CD14-positive monocyte (primary cell): ENCODE results near the gene KCNT2. TPM values are rescaled to one million over a fixed set of nuclear protein-coding genes. Genes with fewer than 3 reads are reported as not detected.

ENCODE experiments used
- DNase-seq, 3 donors: peaks; one replicate each; pipeline ENCODE4 v3.0.0-alpha.2; 2011 to 2022
- H2AFZ ChIP-seq: 2 replicates; pipeline ENCODE4 v1.6.0; 2012; ENCODE audit warnings: mild to moderate bottlenecking, low read depth, low read length, inconsistent platforms; ENCODE audit not compliant: insufficient read depth, poor library complexity, severe bottlenecking
- H3K27ac ChIP-seq, 2 donors: 1 replicate in 1 of 2; 2 replicates in 1 of 2; pipeline ENCODE4 v1.5.1; 2012 to 2013; ENCODE audit warnings: low read length in 2 of 2, control low read depth in 1 of 2, inconsistent platforms in 1 of 2, low read depth in 1 of 2, mild to moderate bottlenecking in 1 of 2
- H3K27me3 ChIP-seq, 2 donors: one replicate each; pipeline versions ENCODE4 v1.6.0 to v1.6.1; 2011 to 2013; ENCODE audit warnings: low read length in 2 of 2; ENCODE audit not compliant: control insufficient read depth in 2 of 2, insufficient read depth in 2 of 2
- H3K36me3 ChIP-seq, 2 donors: replicated peaks in 1 of 2; 1 replicate in 1 of 2; 2 replicates in 1 of 2; pipeline versions ENCODE4 v1.5.1 to v1.6.1; 2012 to 2013; ENCODE audit warnings: low read length in 2 of 2, control low read depth in 1 of 2, inconsistent platforms in 1 of 2, mild to moderate bottlenecking in 1 of 2; ENCODE audit not compliant: insufficient read depth in 2 of 2, control insufficient read depth in 1 of 2
- H3K4me1 ChIP-seq, 2 donors: 1 replicate in 1 of 2; 2 replicates in 1 of 2; pipeline versions ENCODE4 v1.5.1 to v1.6.1; 2012 to 2013; ENCODE audit warnings: low read length in 2 of 2, control low read depth in 1 of 2, inconsistent platforms in 1 of 2, mild to moderate bottlenecking in 1 of 2, moderate library complexity in 1 of 2; ENCODE audit not compliant: insufficient read depth in 2 of 2, control insufficient read depth in 1 of 2
- H3K4me2 ChIP-seq: replicated peaks from 2 replicates; pipeline ENCODE3; 2012; ENCODE audit warnings: low read length, moderate library complexity, mild to moderate bottlenecking; ENCODE audit not compliant: poor library complexity, severe bottlenecking; ENCODE audit errors: extremely low read depth
- H3K4me3 ChIP-seq, 3 experiments: fragments of 200-600 bp in 1 of 3; sonication (generic) in 1 of 3; replicated peaks in 1 of 3; 1 replicate in 2 of 3; 2 replicates in 1 of 3; pipeline ENCODE4 v1.5.1; 2011 to 2013; ENCODE audit warnings: low read length in 3 of 3, mild to moderate bottlenecking in 3 of 3, control low read depth in 2 of 3, low read depth in 2 of 3, inconsistent platforms in 1 of 3, moderate library complexity in 1 of 3
- H3K79me2 ChIP-seq: 2 replicates; pipeline ENCODE4 v1.6.0; 2012; ENCODE audit warnings: mild to moderate bottlenecking, control low read depth, inconsistent platforms, low read length, moderate library complexity; ENCODE audit not compliant: insufficient read depth
- H3K9ac ChIP-seq: 2 replicates; pipeline ENCODE4 v1.6.0; 2017; ENCODE audit warnings: low read length, mild to moderate bottlenecking; ENCODE audit not compliant: insufficient read depth, poor library complexity, severe bottlenecking
- H3K9me3 ChIP-seq, 2 donors: replicated peaks in 1 of 2; 1 replicate in 1 of 2; 2 replicates in 1 of 2; pipeline versions ENCODE4 v1.5.1 to v1.6.1; 2012 to 2013; ENCODE audit warnings: low read length in 2 of 2, control low read depth in 1 of 2; ENCODE audit not compliant: control insufficient read depth in 1 of 2, insufficient read depth in 1 of 2
- H4K20me1 ChIP-seq: 2 replicates; pipeline ENCODE4 v1.6.0; 2012; ENCODE audit warnings: mild to moderate bottlenecking, low read length, control low read depth, moderate library complexity; ENCODE audit not compliant: insufficient read depth
- H3K27ac Mint-ChIP-seq, 7 donors: one replicate each; pipeline ENCODE4 v1.8.0; 2020; ENCODE audit warnings: mild to moderate bottlenecking in 7 of 7, mixed read lengths in 7 of 7, moderate library complexity in 6 of 7, inconsistent platforms in 2 of 7
- H3K27me3 Mint-ChIP-seq, 3 donors: one replicate each; pipeline ENCODE4 v1.8.0; 2021 to 2022; ENCODE audit warnings: low read depth in 3 of 3, mild to moderate bottlenecking in 3 of 3, mixed read lengths in 3 of 3, moderate library complexity in 3 of 3, inconsistent platforms in 1 of 3
- H3K36me3 Mint-ChIP-seq, 2 donors: one replicate each; pipeline ENCODE4 v1.8.0; 2020; ENCODE audit warnings: mixed read lengths in 2 of 2, inconsistent platforms in 1 of 2, mild to moderate bottlenecking in 1 of 2
- H3K4me1 Mint-ChIP-seq: one replicate; pipeline ENCODE4 v1.8.0; 2020; ENCODE audit warnings: mild to moderate bottlenecking, mixed read lengths
- H3K4me3 Mint-ChIP-seq, 2 donors: one replicate each; pipeline ENCODE4 v1.8.0; 2020; ENCODE audit warnings: mild to moderate bottlenecking in 2 of 2, mixed read lengths in 2 of 2, moderate library complexity in 1 of 2
- H3K9me3 Mint-ChIP-seq, 7 donors: one replicate each; pipeline ENCODE4 v1.8.0; 2020 to 2022; ENCODE audit warnings: mixed read lengths in 7 of 7, mild to moderate bottlenecking in 6 of 7, moderate library complexity in 6 of 7, inconsistent platforms in 2 of 7
- WGBS: methylation state at CpG from one replicate; pipeline ENCODE4 v1.1.5; 2013; ENCODE audit warnings: missing lambda C conversion rate; ENCODE audit not compliant: insufficient coverage; 5-methylcytosine and 5-hydroxymethylcytosine counted together
- intact Hi-C, 2 donors: fragments of 100-400 bp; cut with micrococcal nuclease; formaldehyde crosslinking; loops; one replicate each; pipeline versions ENCODE4 v1.15.0 to v1.15.1; 2023
- polyA plus RNA-seq, 3 donors: library from polyadenylated mRNA; depleted of rRNA in 1 of 3; unstranded in 2 of 3; stranded (reverse) in 1 of 3; fragments of 300-500 nt in 2 of 3; fragments of >200 nt in 1 of 3; fragmentation: Illumina TruSeq in 2 of 3; gene quantifications; 1 replicate in 2 of 3; 2 replicates in 1 of 3; pipeline ENCODE4 v1.2.3, GENCODE V29; 2012 to 2021
- TF ChIP-seq, protein P1 (sequence below): fragments of 200-600 bp; IDR thresholded peaks from one replicate; pipeline ENCODE4 v1.8.0; 2022; ENCODE audit warnings: antibody characterized with exemption, mild to moderate bottlenecking

The KCNT2 gene
- polyA plus RNA-seq, 3 donors: not detected

DNA sequence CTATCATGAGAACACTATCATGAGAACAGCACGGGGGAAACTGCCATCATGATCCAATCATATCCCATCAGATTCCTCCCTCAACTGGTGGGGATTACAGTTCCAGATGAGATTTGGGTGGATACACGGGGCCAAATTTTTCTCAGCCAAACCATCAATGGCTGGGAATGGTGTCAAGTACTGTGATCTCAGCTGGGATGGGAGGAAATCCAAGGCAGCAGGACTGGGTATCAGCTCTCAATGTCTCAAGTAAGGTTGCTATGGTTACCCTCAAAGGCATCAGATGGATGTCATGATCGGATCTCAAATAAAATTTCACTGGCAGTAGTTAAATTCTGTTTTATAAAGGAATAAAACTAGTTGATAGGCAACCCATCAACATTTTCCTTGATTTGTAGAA is 399.0 kb downstream of the KCNT2 start:
- Mint-ChIP-seq H3K27ac (no peak overlapping the region), H3K4me3 (no peak overlapping the region), H3K36me3 (no peaks in the 10 kb centered on the region), H3K9me3 (peaks cover 0 to 9% (median 6%) of the 10 kb centered on the region in 7 donors), H3K27me3 (no peaks in the 10 kb centered on the region), H3K4me1 (no peaks in the 10 kb centered on the region)
- H3K4me3 ChIP-seq: no peak overlapping the region
- no peak overlapping the region for H3K9ac ChIP-seq
- H3K27me3 ChIP-seq: no peaks in the 10 kb centered on the region
- H3K9me3 ChIP-seq: no peaks in the 10 kb centered on the region
- no peaks in the 10 kb centered on the region for H3K79me2 ChIP-seq
- H2AFZ ChIP-seq: no peak overlapping the region
- no peak for DNase-seq
- TF ChIP-seq, protein P1, sequence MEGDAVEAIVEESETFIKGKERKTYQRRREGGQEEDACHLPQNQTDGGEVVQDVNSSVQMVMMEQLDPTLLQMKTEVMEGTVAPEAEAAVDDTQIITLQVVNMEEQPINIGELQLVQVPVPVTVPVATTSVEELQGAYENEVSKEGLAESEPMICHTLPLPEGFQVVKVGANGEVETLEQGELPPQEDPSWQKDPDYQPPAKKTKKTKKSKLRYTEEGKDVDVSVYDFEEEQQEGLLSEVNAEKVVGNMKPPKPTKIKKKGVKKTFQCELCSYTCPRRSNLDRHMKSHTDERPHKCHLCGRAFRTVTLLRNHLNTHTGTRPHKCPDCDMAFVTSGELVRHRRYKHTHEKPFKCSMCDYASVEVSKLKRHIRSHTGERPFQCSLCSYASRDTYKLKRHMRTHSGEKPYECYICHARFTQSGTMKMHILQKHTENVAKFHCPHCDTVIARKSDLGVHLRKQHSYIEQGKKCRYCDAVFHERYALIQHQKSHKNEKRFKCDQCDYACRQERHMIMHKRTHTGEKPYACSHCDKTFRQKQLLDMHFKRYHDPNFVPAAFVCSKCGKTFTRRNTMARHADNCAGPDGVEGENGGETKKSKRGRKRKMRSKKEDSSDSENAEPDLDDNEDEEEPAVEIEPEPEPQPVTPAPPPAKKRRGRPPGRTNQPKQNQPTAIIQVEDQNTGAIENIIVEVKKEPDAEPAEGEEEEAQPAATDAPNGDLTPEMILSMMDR: no peak
- H4K20me1 ChIP-seq: no peaks in the 10 kb centered on the region
- no peak overlapping the region for H3K4me2 ChIP-seq
- intact Hi-C loops: no loop called here
- H3K4me1 ChIP-seq: no peaks in the 10 kb centered on the region
- WGBS: no CpG with 5 or more reads among the region's 3 CpGs
- no peaks in the 10 kb centered on the region for H3K36me3 ChIP-seq
- no peak overlapping the region for H3K27ac ChIP-seq

DNA sequence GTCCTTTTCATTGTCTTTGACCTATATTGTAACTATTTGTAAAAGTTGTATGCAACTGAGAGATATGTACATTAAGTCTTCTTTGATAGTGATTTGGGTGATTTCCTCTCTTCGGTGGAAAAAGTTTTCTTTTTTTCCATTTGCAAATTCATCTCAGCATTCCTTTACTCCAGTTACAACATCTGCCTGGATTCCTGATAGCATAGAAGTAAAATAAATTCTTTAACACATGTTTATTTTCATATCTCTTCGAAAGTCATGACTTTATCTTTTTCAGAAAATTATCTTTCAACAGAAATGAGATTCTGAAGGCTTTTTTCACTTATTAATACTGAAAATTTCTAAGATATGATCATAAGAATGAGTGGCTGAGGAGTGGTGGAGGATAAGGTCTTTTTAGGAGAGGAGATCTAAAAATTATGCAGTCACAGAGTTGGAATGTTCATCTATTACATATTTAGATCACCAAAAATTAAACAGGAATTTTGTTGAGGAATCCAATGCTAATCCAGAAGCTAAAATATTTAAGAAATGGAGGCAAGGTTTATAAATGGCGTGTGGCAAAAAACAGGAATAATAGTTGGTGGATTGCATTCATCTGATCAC is 400.5 kb downstream of the KCNT2 start:
- no peaks in the 10 kb centered on the region for H3K9me3 ChIP-seq
- H2AFZ ChIP-seq: no peak overlapping the region
- no peak for DNase-seq
- Mint-ChIP-seq H3K27me3 (no peaks in the 10 kb centered on the region), H3K27ac (no peak overlapping the region), H3K4me1 (no peaks in the 10 kb centered on the region), H3K9me3 (peaks cover 0 to 8% (median 4%) of the 10 kb centered on the region in 7 donors), H3K4me3 (no peak overlapping the region), H3K36me3 (no peaks in the 10 kb centered on the region)
- H3K27me3 ChIP-seq: no peaks in the 10 kb centered on the region
- no peaks in the 10 kb centered on the region for H3K79me2 ChIP-seq
- WGBS: 77% methylated on average over 1 of the region's 3 CpGs
- H3K36me3 ChIP-seq: no peaks in the 10 kb centered on the region
- H3K4me2 ChIP-seq: no peak overlapping the region
- no peak overlapping the region for H3K9ac ChIP-seq
- no peak overlapping the region for H3K4me3 ChIP-seq
- no peak overlapping the region for H3K27ac ChIP-seq
- intact Hi-C loops: no loop called here
- no peaks in the 10 kb centered on the region for H3K4me1 ChIP-seq
- TF ChIP-seq, protein P1: no peak
- no peaks in the 10 kb centered on the region for H4K20me1 ChIP-seq
